ENCODE measurements around the gene HTRA1.

DNA sequence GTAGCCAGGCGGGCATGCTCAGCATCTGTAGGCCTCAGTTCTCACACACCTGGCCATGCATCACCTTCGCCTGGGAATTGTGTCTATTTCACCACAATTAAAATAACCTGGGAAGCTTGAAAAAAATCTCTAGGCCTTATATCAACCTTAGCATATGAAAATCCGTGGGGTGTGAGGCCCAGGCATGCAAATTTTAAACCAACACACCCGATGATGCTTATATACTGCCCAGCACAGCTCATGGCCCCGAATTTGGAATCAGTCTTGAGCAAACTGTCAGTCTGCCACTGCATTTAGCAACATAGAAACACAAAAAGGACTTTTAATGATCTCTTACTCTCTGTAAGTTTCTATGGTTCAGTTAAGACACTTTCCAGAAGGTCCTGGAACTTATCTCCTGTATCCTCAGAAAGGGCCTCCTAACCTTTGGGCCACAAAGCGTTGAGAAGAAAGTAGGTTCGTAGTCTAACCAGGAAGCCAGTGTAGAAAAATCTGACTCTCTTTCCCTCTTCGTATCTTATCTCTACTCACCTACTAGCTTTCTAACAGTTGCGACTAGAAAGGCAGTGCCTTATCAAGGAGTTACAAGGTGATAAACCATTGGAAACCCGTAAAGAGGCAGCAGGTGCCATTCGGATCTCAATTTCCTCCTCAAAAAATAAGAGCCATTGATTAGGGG is 87.2 kb downstream of the HTRA1 start:
- TF ChIP-seq, protein P1, sequence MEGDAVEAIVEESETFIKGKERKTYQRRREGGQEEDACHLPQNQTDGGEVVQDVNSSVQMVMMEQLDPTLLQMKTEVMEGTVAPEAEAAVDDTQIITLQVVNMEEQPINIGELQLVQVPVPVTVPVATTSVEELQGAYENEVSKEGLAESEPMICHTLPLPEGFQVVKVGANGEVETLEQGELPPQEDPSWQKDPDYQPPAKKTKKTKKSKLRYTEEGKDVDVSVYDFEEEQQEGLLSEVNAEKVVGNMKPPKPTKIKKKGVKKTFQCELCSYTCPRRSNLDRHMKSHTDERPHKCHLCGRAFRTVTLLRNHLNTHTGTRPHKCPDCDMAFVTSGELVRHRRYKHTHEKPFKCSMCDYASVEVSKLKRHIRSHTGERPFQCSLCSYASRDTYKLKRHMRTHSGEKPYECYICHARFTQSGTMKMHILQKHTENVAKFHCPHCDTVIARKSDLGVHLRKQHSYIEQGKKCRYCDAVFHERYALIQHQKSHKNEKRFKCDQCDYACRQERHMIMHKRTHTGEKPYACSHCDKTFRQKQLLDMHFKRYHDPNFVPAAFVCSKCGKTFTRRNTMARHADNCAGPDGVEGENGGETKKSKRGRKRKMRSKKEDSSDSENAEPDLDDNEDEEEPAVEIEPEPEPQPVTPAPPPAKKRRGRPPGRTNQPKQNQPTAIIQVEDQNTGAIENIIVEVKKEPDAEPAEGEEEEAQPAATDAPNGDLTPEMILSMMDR (conservative IDR thresholded peaks at IDR 0.05): no peak
- TF ChIP-seq ZFX (IDR thresholded peaks at IDR 0.05): no peak

Measured in C4-2B (cell line).